HG02798 (cell line): ENCODE data around the gene LAMA5.

Experiments used
- ATAC-seq: cut with Tn5 transposase; IDR thresholded peaks from one replicate; pipeline ENCODE4 v1.9.1; 2021; ENCODE audit warnings: mild to moderate bottlenecking; ENCODE audit not compliant: unreplicated experiment, poor library complexity

The LAMA5 gene

GRCh38 chr20:62405108-62405980 lies 38.2 kb upstream of the LAMA5 start:
- no peak for ATAC-seq

DNA sequence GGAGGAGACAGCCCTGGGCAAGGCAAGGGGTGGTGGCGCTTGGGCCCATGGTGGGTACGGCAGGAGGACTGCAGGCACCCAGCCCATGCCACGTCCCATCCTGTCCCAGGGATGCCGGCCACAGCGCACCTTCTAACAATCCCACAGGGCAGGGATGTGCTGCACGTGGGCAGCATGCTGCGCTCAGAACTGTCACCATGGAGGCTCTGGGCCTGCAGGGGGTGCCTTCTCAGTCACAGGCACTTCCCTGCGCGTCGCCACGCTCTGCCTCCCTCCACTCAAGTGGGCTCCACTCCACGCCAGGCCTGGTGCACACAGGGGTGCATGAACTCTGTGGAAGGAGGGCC lies 37.6 kb upstream of the LAMA5 start:
- no peak for ATAC-seq

GRCh38 chr20:62404112-62404665 lies 37.1 kb upstream of the LAMA5 start:
- ATAC-seq = no peak

- no peak for ATAC-seq
Measured at GRCh38 chr20:62403331-62403730, 36.2 kb upstream of the LAMA5 start.

- no peak for ATAC-seq
Measured at GRCh38 chr20:62402456-62403150, 35.5 kb upstream of the LAMA5 start.

- ATAC-seq = no peak
Measured at GRCh38 chr20:62401331-62401779, 34.2 kb upstream of the LAMA5 start.

DNA sequence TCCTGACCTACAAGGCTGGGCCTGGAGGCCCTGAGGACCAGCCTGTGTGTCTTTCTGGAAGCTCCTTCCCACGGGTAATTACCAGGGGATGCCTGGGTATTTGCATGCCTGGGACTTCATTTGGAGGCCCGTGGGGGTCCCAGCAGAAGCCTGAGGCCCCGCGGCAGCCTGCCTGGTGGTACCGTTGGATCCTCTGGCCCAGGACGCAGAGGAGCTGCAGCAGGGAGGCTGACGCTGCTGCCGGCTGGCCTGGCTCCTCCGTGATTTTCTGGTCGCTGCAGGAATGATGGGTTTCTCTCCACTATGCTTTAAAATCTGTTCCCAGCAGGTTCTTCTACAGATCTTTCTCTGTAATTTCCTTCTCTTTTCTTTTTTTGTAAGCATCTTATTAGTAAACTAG lies 33.4 kb upstream of the LAMA5 start:
- no peak for ATAC-seq

- no peak for ATAC-seq
Measured at GRCh38 chr20:62400021-62400420, 32.9 kb upstream of the LAMA5 start.

DNA sequence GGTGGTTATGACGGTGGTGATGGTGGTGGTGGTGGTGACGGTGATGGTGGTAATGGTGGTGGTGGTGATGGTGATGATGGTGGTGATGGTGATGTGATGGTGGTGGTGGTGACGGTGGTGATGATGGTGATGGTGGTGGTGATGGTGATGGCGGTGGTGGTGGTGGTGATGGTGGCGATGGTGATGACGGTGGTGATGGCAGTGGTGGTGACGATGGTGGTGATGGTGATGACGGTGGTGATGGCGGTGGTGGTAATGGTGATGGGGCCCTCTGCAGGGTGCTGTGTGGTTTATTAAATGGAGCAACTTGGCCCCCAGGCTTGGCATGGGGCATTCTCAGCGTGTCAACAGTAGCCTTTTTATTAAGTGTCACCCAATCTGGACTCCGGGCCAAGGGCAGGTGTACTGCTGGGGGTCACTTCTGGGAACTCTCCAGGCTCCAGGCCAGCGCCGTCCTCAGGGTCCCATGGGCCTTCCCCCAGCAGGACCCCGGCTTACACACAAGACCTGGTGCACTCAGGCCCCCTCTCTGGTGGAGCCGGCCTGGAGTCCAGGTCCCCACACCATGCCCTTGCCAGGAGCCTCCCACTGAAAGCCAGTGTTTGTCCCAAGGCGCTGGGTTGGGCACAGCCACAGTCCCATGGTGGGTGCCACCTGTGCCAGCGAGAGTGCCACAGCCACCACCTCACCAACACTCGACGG lies 31.2 kb upstream of the LAMA5 start:
- ATAC-seq = no peak

DNA sequence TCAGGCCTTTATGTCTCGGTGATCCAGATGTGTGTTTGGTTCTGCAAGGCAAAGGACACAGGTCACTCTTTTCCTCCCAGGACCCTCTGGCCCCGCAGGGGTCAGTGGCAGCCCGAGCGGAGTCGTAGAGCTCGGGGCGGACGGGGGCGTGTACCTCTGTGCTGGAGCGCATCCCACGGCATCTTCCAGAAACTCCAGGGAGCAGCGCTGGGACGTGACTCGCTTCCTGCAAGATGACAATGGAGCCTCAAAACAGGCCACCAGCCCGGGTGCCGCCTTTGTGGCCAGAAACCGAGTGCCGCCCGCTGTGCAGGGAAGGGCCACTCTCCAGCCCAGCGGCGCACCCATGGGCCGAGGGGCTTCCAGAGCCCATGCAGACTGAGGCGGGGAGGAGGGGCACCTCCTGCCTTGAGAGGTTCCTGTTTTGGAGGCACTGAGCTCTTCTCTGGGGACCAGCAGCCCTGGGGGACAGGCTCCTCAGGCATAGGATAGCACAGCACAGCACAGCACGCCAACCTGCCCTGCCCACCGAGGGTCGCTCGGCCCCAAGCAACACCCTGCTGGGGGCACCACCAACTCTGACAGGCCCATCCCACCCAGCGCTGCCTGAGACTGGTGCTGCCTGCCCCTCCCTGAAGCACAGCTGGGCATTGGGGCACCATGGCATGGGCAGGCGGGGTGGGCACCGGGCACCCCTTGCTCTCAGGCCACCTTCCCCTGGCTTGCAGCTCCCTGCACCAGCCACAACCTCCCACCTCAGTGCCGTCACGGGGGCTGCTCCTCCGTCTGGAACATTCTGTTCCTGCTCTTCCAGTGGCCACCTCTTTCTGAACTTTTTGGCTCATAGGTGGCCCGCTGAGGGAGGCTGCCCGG lies 29.5 kb upstream of the LAMA5 start:
- no peak for ATAC-seq

DNA sequence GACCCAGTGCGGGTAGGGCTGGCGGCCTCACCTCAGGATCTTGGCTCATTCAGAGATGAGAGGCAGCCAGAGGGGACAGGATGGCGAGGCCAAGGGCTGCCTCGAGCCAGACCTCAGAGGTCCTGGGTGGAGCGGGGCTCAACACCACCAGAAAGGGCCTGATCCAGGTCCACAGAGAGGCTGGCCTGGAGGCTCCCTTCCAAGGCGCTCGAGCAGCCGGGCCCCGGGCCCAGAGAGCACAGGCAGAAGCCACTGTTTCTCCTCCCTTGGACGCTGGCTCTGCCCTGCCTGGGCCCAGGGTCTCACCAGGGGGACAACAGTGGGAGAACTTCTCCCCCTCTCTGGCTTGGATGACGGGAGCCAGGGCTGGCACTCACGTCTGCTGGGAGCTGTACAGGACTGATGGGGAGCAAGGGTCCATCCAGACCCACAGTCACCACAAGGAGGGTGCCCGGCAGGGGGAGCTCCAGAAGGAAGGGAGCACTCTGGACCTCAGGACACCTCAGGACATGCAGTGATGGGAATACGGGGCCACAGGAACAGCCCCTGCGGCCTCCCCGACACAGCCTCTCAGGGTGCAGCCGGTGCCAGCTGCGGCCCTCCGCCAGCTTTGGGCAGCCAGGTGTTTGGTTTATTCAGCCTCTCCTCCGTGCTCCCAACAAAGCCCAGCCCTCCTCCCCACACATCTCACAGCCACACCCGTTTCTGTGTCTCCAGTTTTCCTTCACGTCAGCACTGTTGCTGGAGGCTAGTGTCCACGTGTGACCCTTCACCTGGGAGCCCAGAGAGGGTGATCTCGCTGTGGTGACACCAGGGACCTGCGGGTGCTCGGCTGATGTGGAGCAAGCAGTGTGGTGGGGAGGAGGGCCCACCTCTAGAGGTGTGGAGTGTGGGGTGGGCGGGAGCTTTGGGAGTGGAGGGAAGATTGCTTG lies 28.5 kb upstream of the LAMA5 start:
- no peak for ATAC-seq

DNA sequence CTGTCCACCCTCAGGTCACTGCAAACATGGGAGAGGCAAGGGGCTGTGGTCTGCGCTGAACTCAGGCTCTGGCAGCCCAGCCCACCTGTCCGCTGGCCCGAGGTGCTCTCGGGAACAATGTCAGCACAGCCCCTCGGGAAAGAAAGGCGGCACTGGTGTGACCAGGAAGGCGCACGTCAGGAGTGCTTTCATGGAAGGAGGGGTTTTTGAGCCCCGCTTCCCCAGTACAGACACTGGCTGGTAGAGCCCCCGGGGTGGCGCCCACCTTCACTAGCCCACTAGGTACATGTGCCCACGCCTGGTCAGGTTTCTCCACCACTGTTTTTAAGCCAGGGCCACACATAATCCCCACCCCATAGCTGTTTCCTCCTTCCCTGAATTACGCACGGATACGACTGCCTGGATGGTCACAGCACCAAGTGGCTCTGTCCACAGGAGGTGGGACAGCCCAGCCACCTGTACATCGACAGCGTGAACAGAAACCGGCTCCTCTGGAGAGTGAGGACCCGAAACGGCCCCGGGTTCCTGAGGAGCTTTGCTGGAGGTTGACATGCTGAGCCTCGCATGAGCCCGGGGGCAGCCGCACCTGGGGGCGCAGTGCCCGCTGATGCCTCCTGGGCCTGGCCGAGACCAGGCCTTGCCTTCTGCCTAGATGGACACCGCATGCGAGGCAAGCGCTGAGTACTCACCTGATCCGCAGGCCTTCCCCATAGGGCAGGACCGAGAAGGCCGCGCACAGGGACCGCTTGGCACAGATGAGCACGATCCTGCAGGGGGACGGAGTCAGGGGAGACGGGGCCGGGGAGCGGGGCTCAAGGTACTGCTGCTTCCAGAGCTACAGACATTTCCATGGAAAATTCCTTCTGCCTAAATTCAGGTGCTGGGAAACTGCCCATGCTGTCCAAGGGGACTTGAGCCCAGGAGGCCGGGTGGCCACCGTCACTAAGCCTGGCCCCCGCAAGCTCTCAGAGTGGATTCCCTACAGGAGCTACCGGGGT lies 27.4 kb upstream of the LAMA5 start:
- no peak for ATAC-seq

DNA sequence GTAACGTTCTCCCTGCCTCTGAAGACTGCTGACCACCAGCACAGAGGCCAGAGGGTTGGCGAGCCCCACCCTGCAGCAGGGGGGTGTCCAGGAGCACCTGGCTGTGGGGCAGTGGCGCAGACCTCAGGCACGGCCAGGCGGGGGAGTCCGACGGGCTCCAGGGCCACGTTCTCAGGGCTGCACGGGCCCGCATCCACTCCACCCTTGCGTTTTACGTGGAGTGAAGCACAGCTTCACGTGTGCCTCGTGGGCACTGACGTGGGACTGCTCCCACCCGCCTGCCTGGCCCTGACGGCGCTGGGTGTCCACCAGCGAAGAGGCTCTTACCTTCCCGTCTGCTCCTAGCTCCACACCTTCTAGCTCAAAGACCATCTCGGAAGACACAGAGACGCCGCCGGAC lies 26.7 kb upstream of the LAMA5 start:
- ATAC-seq = no peak

- ATAC-seq = no peak
Measured at GRCh38 chr20:62393335-62393665, 26.2 kb upstream of the LAMA5 start.

GRCh38 chr20:62392621-62393334 lies 25.7 kb upstream of the LAMA5 start:
- no peak for ATAC-seq

DNA sequence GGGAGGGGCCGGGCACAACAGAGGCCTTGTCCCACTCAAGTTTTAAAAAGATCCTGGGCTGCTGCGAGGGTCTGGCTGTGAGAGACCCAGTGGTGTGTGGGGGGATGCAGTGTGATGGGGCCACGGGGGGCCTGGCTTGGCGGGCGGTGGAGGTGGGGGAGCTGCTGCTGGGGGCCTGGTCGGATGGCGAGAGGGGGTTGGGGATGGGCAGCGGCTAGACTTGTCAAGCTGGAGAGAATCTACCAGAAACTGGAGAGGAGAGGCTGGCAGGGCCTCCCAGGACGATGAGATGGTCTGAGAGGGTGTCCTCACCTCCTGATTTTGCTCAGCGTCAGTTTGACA lies 24.9 kb upstream of the LAMA5 start:
- ATAC-seq = no peak
